ENCODE results near the gene RPL18A. TPM values are rescaled to one million over a fixed set of nuclear protein-coding genes. Genes with fewer than 3 reads are reported as not detected.
"Not testable (repeated sequence)": the region's sequence is repeated elsewhere in the genome, so short reads cannot be mapped to it uniquely, and the experiment has no call there.

Gene RPL18A
- total and polyA plus RNA-seq, 2 experiments from 2014 or later: 930 to 1,484 TPM

GRCh38 chr19:17881701-17882100 is 22.0 kb downstream of the RPL18A start:
- H3K9me3 ChIP-seq (ENCODE audit: low read depth): no peaks in the 10 kb centered on the region
- no peaks in the 10 kb centered on the region for H3K4me1 ChIP-seq (ENCODE audit: low read depth)
- H3K27ac ChIP-seq: no peak overlapping the region
- no peaks in the 10 kb centered on the region for H3K36me3 ChIP-seq
- no peak for TF ChIP-seq CTCF (IDR thresholded peaks at IDR 0.05; ENCODE audit: low read depth, low read length)
- H3K27me3 ChIP-seq: no peaks in the 10 kb centered on the region
- DNase-seq (ENCODE audit: low read depth in 1 of 2, low spot score in 1 of 2): no peak
- H3K4me3 ChIP-seq: no peak overlapping the region

GRCh38 chr19:17883627-17884410 is 24.1 kb downstream of the RPL18A start:
- DNase-seq (ENCODE audit: low read depth in 1 of 2, low spot score in 1 of 2): no peak
- Histone ChIP-seq H3K27ac (no peak overlapping the region), H3K4me3 (no peak overlapping the region), H3K9me3 (ENCODE audit: low read depth) (no peaks in the 10 kb centered on the region), H3K36me3 (no peaks in the 10 kb centered on the region), H3K4me1 (ENCODE audit: low read depth) (no peaks in the 10 kb centered on the region), H3K27me3 (no peaks in the 10 kb centered on the region)
- TF ChIP-seq CTCF (IDR thresholded peaks at IDR 0.05; ENCODE audit: low read depth, low read length): no peak

GRCh38 chr19:17886515-17886914 is 26.8 kb downstream of the RPL18A start:
- Histone ChIP-seq H3K9me3 (ENCODE audit: low read depth) (no peaks in the 10 kb centered on the region), H3K4me3 (no peak overlapping the region), H3K36me3 (no peaks in the 10 kb centered on the region), H3K27me3 (no peaks in the 10 kb centered on the region), H3K27ac (no peak overlapping the region), H3K4me1 (ENCODE audit: low read depth) (no peaks in the 10 kb centered on the region)
- DNase-seq (ENCODE audit: low read depth in 1 of 2, low spot score in 1 of 2): no peak
- TF ChIP-seq CTCF (IDR thresholded peaks at IDR 0.05; ENCODE audit: low read depth, low read length): no peak

GRCh38 chr19:17887221-17887620 is 27.5 kb downstream of the RPL18A start:
- H3K27ac ChIP-seq; H3K9me3 ChIP-seq (ENCODE audit: low read depth); H3K36me3 ChIP-seq; H3K4me3 ChIP-seq; H3K27me3 ChIP-seq; H3K4me1 ChIP-seq (ENCODE audit: low read depth); DNase-seq (ENCODE audit: low read depth in 1 of 2, low spot score in 1 of 2): not testable (repeated sequence)

- Histone ChIP-seq H3K36me3 (no peaks in the 10 kb centered on the region), H3K4me1 (ENCODE audit: low read depth) (no peaks in the 10 kb centered on the region), H3K27ac (no peak overlapping the region), H3K9me3 (ENCODE audit: low read depth) (no peaks in the 10 kb centered on the region), H3K4me3 (no peak overlapping the region), H3K27me3 (no peaks in the 10 kb centered on the region)
- no peak for TF ChIP-seq CTCF (IDR thresholded peaks at IDR 0.05; ENCODE audit: low read depth, low read length)
- no peak for DNase-seq (ENCODE audit: low read depth in 1 of 2, low spot score in 1 of 2)
These were observed 28.6 kb downstream of the RPL18A start for GRCh38 chr19:17888260-17888659.

- TF ChIP-seq CTCF (IDR thresholded peaks at IDR 0.05; ENCODE audit: low read depth, low read length): no peak
- no peak overlapping the region for H3K4me3 ChIP-seq
- no peaks in the 10 kb centered on the region for H3K4me1 ChIP-seq (ENCODE audit: low read depth)
- no peak overlapping the region for H3K27ac ChIP-seq
- no peaks in the 10 kb centered on the region for H3K27me3 ChIP-seq
- DNase-seq (ENCODE audit: low read depth in 1 of 2, low spot score in 1 of 2): peak; percentile 66 to 86
- H3K36me3 ChIP-seq: no peaks in the 10 kb centered on the region
- H3K9me3 ChIP-seq (ENCODE audit: low read depth): no peaks in the 10 kb centered on the region
These were observed 30.0 kb downstream of the RPL18A start for GRCh38 chr19:17889609-17890214.

Data from cardiac muscle cell (in vitro differentiated cells and primary cell).